Activated T-cell treated with anti-CD3 and anti-CD28 coated beads for 4 hours (primary cell): ENCODE data around the gene TEX13A.
"Not testable (repeated sequence)": the region's sequence is repeated elsewhere in the genome, so short reads cannot be mapped to it uniquely, and the experiment has no call there.

ENCODE experiments used
- DNase-seq: peaks from one replicate; pipeline ENCODE4 v3.0.0-alpha.2; 2020

TEX13A gene

GRCh38 chrX:105220636-105221035 is at the start of gene TEX13A:
Gene TEX13A, minus strand, starts transcription at chrX:105220694. Its CDS starts 297 bp downstream, at chrX:105220397.
- no peak for DNase-seq

DNA sequence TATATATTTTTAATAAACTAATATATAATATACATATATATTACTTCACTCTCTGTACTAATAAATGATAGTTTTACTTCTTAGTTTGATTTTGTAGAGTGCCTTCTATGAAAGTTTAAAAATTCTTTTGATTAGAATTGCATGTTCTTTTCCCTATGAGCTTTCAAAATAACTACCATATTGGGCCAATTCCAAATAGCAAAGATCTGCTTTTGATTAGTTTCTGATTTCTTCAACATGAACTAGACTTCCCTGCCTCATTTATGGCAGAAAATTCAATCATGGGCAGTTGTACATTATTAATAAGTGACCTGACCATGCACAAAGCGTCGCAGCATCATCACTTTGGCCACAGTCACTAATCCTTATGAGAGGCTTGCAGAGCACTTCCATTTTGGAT is 48.9 kb upstream of the TEX13A start:
- no peak for DNase-seq

GRCh38 chrX:105267167-105267566 is 46.7 kb upstream of the TEX13A start:
- no peak for DNase-seq

DNA sequence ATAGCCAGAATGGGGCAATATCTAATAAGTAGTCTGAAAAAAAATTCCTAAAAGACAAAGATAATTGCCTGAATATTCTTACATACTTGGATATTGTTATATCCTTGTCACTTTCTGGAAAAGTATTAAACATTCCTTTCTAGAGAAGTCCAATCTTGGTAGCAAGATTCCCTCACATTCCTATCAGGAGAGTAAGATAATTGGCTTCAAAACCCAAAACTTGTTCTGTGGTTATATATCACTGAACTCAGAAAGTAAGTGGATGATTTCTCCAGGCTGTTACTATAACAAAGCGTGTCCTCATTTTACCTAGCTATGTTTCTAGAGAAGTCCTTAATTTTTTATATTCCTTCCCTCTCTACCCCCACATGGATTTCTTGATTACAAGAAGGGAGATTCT is 46.0 kb upstream of the TEX13A start:
- DNase-seq, result no peak

DNA sequence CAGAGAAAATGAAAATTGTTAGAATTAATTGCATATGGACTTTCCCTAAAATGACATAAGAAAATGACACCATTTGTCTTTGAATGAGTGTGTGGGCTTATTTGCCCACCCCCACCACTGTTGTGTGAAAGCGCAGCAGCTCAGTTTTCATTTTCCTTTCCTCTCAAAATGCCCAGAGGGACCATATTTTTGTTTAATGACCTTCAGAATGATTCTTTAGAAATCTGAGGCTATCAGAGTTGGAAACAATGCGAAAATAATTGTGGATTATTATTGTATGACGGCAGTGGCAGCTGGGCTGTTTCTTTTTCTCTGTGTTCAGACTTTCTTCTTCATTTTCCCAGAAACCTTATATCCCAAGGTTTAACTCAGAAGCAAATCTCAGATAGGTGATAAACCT is 44.6 kb upstream of the TEX13A start:
- DNase-seq, result no peak

- no peak for DNase-seq
Observed at GRCh38 chrX:105263801-105264200, 43.3 kb upstream of the TEX13A start.

- DNase-seq, result no peak
Observed at GRCh38 chrX:105263171-105263570, 42.7 kb upstream of the TEX13A start.

- no peak for DNase-seq
Observed at GRCh38 chrX:105260291-105261043, 40.0 kb upstream of the TEX13A start.

DNA sequence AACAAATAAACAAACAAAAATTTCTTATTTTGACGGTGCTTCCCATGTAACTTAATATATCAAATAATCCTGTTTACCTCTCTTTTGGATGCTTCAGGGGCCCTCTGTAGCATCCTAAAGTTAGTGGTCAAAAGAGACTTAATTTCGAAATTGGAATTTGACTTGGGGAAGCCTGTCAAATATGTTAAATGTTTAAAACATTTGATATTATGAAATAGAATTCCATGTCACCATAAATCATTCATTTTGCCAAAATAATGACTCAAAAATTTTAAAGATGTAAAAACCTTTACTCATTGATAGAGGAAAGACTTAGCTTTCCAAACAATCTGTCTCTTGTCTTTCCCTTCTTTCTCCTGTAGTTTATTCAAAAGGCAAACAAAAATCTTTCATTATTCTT is 20.6 kb upstream of the TEX13A start:
- DNase-seq, result no peak

- not testable (repeated sequence) for DNase-seq
Observed at GRCh38 chrX:105237407-105237806, 16.9 kb upstream of the TEX13A start.

DNA sequence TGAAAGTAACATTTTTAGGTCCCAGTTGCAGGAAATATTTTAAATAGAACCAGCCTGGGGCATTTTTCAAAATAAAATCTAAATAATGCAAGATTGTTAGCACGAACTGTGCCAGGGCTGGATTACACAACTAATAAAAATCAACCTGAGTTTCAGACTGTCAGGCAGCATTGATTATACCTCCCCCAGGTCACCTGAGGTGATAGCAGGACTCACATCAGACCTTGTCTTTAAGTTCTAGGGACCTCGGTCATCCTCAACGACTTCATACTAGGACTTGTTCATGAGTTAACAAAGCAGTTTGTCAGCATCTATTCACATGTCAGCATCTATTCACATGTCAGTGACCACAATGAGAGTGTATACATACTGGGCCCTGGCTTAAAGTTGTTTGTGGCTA is 8.7 kb upstream of the TEX13A start:
- DNase-seq, result no peak

DNA sequence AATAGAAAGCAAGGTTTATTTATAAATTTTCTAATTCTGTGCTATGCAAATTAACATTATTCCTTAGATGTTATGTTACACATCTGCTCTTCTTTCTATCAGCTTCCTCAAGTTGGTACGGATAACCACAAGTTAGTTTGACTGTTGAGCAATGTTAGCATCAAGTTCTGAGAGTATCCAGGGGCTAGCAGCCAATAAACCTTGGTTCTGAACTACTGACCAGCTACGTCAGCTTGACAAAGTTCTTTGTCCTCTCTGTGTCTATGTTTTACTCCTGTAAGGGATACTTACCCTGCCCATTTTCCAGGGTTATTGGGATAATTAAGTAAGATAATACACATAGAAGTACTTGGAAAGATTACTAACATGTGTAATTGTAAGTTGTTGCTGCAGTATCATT is 8.1 kb upstream of the TEX13A start:
- no peak for DNase-seq

GRCh38 chrX:105226499-105226898 is 6.0 kb upstream of the TEX13A start:
- DNase-seq, result no peak

GRCh38 chrX:105221374-105221773 is 880 bp upstream of the TEX13A start:
- no peak for DNase-seq

DNA sequence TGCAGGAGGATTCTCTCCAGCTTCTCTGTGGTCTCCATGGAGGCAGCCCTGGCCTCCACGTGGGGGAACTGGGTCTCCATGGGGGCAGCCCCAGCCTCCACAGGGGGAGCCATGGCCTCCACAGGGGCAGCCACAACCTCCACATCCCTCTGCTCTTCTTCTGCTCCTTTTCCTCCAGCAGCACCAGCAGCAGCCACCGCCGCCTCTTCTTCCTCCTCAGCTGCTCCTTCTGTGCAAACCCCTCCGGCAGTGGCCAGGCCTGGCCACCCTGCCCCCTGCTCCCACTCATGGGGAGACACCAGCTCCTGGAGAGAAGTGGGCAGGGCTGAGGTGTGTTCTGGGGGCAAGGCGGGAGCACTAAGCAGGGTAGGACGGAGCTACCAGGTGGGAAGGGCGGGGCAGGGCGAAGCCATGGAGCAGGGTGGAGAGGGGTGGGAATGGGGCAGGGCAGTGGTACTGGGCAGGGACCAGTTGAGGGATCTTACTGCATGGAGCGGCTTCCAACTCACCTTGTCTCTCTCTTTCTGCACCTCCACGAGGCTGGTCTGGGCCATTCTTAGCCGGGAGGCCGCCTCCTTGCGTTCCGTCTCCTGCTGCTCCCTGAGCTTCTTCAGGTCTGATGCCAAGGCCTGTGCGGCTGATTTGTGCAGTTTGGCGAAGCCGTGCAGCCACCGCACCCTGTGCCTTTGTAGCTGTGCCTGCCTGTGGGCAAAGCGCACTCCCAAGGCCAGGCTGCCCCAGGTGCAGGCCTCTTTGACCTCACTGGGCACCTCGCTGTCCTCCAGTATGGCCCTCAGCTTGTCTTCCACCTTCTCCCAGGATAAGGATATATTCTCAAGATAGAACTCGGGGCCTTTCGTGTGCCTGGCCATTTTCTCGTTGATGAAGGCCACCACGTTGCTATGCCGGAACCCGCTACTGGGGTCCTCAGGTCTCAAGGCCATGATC is 766 bp downstream of the TEX13A start:
- no peak for DNase-seq

GRCh38 chrX:105211066-105211575 is 9.4 kb downstream of the TEX13A start:
- no peak for DNase-seq

- DNase-seq, result no peak
Observed at GRCh38 chrX:105210258-105210657, 10.2 kb downstream of the TEX13A start.

GRCh38 chrX:105209406-105209805 is 11.1 kb downstream of the TEX13A start:
- DNase-seq, result no peak

DNA sequence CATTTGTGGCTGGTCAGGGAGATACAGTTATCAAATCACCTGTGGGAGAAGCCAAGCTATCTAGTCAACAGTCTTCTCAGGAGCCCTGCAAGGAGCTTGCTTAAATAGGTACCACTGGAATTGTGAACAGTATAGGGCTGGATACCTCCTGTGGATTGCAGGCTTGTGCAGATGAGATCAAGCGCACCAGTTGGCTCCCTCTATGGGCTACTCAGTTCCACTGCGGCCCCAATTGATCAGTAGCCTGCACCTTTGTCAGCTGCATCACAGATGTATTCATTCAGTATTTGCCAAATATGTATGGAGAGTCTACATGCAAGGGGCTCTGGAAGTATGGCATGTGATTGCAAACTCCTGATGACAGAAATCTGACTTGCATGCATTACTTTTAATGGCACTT is 28.6 kb downstream of the TEX13A start:
- no peak for DNase-seq

- no peak for DNase-seq
Observed at GRCh38 chrX:105190252-105190853, 30.1 kb downstream of the TEX13A start.

DNA sequence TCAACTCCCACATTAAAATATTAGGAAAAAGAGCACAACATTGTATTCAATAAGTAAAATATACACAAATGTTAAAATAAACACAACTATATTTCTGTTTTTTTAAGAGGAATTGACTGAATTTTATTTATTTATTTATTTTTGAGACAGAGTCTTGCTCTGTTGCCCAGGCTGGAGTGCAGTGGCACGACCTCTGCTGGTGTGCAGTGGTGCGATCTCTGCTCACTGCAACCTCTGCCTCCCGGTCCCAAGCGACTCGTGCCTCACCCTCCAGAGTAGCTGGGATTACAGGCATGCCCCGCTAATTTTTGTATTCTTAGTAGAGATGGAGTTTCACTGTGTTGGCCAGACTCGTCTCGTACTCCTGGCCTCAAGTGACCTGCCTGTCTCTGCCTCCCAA is 31.4 kb downstream of the TEX13A start:
- DNase-seq, result no peak

GRCh38 chrX:105179644-105180043 is 40.9 kb downstream of the TEX13A start:
- DNase-seq, result no peak

GRCh38 chrX:105173071-105173470 is 47.4 kb downstream of the TEX13A start:
- no peak for DNase-seq
